DMS153 (cell line): ENCODE data around the gene RNF213.

Experiments
- DNase-seq: peaks from one replicate; lab custom pipeline; 2025; lab: John Stamatoyannopoulos, UW

RNF213 gene

DNA sequence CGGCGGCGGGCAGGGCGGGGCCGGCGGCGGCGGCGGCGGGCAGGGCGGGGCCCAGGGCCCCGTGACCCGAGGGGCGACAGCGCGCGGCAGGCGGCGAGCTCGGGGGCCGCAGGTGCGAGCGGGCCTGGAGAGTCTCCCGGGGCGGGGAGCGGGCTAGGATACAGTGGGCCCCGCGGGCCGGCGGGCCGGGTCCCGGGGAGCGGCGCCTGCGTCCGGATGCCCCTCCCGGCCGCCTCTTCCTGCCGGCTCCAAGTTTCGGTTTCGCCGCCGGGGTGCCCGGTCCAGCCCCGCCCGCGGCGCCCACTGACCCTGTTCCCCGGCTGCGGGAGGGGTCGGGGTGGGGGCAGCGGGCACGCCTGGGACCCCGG lies at the start of gene RNF213:
Gene RNF213 (plus strand): TSS at position 62 of the 368 bp plus-strand sequence. CDS start 2,830 bp downstream, outside the sequence.
- DNase-seq = no peak

DNA sequence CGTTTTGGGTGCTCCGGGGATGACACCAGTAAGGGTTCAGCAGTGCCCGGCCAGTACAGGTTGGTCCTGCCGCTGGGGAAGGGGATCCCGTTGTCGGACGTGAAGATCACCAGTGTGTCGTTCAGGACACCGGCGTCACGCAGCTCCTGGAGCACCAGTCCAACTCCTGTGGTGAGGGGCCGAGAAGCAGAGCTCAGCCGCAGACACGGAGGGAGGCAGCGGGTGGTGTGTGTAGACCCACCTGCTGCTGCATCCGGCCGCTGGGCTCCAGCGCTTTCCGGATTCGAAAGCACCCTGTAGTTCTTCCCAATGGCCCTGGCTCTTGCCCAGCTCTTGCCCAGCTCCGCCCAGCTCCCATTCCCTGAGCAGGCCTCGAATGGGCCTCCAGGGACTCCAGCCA lies 48.5 kb upstream of the RNF213 start:
- no peak for DNase-seq

DNA sequence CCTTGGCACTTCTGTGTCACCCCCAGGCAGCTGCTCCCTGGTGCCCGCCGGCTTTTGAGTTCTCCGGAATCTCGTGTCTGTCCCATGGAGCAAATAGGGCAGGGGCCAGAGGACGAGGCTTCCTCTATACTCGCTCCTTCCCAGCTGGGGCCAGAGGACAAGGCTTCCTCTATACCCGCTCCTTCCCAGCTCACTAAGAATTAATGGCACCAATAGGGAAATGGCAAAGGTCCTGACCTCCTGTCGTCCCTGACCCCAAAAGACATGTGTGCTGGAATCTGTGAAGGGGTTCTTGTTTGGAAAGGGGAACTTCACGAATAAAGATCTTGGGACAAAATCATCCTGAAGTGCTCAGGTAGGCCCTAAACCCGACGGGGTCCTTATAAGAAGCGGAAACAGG lies 48.1 kb upstream of the RNF213 start:
- no peak for DNase-seq

DNA sequence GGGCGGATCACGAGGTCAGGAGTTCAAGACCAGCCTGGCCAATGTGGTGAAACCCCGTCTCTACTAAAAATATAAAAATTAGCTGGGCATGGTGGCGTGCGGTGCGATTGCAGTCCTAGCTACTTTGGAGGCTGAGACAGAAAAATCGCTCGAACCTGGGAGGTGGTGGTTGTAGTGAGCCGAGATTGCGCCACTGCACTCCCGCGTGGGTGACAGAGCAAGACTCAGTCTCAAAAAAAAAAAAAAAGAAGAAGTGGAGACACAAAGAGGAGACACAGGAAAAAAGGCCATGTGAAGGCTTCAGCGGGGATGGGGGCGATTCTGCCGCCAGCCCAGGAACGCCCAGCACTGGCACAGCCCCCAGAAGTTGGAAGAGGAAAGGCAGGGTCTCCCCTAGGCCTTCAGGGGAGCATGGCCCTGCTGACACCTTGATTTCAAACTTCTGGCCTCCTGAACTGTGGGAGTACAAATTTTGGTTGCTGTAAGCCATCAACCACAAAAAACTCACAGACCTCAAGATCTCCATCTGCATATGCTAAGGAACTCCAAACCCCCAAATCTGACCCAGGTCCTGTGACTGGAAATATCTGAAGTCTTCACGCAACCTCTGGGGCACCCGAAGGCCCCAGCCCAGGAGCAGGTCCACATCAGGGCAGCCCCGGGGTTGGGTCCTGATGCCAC lies 47.5 kb upstream of the RNF213 start:
- no peak for DNase-seq

DNA sequence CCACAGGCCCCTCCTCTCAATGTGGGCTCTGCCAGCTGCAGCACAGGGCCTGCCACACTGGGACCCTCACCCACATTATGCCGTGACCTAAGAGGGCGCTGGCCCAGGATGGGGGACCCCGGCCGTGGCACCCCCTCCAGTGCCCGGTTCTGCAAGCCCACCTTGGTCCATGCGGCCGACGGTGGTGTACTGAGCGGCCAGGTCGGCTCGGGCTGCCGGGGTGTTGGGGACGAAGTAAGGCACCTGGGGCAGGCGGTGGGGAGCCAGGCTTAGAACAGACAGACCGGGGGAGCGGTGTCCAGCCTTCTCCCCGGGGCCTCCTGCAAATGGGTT lies 47.0 kb upstream of the RNF213 start:
- no peak for DNase-seq

DNA sequence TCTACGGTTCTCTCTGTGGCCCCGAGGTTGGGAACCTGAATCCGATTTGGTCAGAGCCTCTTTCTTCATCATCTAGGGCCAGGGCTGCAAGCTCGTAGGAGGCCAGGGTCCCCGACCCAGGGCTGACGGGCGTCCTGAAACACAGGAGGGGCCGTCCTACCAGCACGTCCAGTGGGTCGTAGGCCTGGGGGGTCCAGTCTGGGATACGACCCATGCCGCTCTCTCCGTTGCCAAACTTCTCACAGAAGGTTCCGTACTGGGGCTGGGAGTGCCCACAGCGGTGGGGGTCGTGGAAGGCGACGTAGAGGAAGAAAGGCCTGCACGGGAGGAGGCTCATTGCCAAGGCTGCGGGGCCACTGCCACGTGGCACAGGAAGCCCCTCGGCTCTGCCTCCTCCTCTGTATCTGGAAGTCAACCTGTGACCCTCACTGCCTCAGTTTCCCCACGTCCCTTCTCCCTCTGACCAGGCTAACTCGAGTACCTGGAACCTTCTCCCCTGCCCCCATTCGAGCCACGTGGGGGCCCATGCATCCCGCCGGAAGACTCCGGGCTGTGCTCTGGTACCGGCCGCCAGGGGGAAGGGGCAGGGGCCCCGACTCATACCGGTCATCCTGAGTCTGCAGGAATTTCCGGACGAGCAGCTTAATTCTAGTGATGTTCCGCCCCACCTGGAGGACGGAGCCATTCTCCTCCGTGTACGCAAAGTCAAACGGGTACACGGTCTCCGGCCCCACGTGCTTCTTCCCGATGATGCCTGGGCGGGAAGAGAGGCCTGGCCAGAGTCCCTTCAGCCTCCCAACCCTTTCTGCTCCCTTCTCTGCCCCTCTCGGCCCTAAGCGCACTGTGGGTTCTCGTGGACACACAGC lies 46.4 kb upstream of the RNF213 start:
- DNase-seq = no peak

DNA sequence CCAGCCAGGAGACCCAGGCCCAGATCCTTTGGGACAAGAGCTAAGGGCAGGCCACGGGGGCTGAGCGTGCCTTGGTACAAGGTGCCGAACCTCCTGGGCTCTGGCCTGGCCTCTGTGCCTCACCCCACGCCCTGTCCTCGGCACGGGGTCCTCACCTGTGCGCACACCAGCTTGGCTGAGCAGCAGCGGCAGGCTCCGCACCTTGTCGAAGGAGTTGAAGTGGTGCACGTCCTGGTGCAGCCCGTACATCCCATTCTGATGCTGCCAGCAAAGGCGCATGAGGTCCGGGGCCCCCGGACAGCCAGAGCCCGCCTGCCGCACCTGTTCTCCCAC lies 45.8 kb upstream of the RNF213 start:
- DNase-seq = no peak

DNA sequence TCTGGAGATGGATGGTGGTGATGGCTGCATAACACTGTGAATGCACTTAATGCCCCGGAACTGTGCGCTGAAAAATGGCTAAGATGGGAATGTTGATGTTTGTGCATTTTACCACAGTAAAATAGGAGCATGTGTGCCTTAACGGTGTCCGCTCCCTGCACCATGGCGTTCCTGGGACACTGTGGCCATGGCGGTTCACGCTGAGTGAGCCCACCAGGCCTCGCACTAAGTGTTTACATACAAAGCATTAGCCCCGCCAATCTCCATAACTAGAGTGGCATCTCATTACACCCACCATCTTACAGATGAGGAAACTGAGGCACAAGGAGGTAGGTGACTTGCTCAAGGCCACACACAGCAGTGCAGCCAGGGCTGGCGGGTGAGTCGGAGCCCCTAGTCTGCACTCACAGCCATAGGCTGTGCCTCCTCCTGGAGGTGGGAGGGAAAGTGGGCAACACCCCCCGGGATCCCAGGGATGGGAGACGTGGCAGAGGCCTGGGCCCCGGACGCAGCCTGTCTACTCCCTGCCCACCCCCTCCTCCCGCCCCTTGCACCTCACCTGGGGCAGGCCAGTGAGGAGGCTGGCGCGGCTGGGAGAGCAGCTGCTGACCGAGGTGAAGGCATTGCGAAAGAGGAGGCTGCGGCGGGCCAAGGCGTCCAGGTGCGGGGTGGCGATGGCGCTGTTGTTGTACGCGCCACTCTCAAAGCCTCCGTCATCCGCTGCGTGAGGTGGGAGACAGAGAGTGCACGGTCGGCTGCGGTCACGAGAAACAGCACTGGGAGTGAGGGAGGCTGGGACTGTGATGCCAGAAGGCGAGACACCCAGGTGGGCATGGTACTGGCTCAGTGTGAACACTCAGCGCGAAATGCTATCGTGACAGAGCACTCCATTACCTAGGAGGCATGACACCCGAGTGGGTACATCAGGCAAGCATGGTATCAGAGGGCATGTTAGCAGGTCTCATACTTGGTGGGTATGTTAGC lies 43.9 kb upstream of the RNF213 start:
- no peak for DNase-seq

DNA sequence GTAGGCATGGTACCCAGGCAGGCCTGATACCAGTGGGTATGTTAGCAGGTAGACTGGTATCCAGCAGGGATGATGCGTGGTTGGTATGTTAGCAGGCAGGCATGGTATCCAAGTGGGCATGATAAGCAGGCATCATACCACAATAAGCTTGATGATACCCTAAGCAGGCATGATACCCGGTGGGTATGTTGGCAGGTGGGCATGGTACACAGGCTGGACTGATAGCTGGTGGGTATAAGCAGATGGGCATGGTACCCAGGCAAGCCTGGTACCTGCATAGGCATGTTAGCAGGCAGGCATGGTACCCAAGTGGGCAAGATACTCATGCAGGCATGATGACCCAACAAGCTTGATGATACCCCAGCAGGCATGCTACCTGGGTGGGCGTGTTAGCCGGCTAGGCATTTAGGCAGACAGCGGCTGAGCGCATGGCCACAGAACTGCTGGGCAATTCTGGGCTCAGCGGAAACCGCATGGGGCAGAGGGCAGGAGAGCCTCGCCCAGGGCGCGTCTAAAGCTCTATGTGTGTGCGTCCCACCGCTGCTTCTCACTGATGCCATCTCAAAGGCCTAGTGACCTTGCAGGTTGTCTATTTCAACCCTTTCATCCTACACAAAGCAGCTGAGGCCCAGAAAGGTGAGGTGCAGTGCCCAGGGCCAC lies 42.8 kb upstream of the RNF213 start:
- DNase-seq = no peak

DNA sequence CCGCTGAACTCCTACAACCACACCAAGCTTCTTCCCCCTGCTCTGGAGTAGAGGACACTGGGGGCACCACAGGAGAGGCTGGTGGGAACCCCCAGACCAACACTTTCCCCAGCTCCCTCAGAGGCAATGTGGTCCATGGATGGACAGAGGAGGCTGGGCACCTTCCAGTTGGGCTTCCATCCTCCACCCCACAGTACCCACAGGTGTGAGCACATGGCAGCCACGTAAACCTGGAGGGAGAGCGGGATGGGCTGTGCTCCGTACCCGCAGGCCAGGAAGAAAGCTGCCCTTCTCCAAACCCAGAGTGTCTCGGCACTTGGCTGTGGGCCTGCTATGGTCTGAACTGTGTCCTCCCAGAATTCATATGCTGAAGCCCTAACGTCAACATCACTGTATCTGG lies 42.3 kb upstream of the RNF213 start:
- no peak for DNase-seq

DNA sequence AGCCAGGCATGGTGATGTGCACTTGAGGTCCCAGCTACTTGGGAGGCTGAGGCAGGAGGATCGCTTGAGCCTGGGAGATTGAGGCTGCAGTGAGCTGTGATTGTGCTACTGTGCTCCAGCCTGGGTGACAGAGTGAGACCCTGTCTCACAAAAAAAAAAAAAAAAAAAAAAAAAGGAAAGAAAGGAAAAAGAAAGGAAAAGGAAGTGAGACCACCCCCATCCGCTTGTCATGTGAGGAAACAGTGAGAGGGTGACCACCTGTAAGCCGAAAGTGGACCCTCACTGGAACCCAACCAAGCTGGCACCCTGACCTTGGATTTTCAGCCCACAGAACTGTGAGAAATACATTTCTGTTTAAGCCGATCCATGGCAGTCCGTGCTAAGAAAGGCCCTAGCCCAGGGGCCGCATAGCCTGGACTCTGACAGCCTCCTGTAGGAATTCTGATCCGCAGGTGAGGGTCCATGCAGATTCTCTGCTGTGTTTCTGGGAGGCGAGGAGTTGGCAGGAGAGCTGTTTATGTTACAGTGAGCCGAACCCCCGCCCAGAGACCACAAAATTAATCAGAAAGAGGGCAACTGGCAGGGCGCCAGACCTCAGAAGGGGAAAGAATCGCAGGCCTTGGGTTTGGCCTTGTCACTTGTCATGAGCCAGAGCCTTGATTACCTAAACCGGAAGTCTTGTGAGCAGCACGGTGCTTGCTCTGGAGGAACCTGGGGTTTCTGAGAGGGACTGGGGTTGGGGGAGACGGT lies 41.5 kb upstream of the RNF213 start:
- no peak for DNase-seq

DNA sequence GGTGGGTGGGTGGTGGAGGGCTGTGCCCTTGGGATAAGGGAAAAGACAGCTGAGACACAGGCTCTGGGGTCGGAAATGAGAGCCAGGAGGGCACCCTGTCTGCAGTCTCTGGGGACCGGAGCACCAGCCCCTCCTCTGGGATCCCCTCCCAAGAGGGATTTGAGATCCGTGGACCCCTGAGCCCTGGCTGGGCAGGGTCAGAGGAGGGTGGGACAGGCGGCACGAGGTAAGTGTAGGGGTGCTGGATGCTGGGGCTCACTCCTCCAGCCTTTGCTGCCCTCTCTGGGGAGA lies 40.9 kb upstream of the RNF213 start:
- DNase-seq = no peak

DNA sequence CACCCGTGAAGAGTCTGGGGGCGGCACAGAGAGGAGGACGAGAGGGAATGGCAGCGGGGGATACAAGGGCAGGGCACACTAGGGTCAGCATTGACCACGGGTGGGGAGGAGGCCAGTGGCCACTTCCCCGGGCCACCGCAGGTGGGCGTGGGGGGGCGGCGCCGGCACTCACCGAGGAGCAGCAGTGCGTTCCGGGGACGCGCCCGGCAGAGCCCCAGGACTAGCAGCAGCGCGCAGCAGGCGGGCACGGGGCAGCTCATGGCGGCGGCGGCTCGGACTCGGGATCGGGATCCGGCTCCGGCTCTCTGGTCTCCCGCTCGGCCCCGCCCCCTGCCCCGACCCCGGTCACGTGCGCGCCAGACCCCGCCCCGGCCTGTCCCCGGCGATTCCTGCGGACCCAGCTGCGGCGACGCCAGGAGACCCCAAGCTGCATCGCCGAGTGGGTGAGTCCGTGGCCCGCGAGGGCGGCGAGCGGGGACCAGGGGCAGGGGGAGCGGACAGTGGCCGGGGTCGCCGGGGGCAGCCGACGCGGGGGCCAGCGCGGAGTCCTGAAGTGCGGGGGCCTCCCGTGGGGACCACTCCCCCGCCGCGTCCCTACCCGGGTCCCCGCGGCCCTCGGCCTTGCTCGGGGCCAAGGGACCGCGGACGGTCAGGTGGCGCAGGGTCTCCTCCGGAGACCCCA lies 40.5 kb upstream of the RNF213 start, which contains the start of the genes SGSH and SLC26A11:
Gene SGSH (minus strand): TSS at position 280 of the 682 bp plus-strand sequence. CDS start 20 bp downstream, at position 260.
Gene SLC26A11 (plus strand): TSS at position 374 of the 682 bp plus-strand sequence. CDS start 1,134 bp downstream, outside the sequence.
- peak; percentile 29 for DNase-seq

DNA sequence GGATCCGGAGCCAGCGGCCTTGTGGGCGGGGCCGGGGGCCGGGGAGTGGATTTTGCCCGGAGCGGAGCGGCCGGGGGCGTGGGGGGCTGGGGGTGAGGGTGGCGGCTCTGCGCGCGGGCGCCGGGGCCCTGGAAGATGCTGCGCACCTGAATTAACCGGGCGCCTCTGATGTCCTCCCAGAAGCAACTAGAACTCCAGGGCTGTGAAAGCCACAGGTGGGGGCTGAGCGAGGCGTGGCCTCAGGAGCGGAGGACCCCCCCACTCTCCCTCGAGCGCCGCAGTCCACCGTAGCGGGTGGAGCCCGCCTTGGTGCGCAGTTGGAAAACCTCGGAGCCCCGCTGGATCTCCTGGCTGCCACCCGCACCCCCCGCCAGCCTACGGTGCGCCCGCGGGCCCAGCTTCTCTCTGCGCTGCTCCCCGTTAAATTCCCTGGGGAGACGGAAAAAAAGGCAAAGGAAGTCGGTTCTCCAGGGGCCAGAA lies 39.9 kb upstream of the RNF213 start:
- DNase-seq = no peak

DNA sequence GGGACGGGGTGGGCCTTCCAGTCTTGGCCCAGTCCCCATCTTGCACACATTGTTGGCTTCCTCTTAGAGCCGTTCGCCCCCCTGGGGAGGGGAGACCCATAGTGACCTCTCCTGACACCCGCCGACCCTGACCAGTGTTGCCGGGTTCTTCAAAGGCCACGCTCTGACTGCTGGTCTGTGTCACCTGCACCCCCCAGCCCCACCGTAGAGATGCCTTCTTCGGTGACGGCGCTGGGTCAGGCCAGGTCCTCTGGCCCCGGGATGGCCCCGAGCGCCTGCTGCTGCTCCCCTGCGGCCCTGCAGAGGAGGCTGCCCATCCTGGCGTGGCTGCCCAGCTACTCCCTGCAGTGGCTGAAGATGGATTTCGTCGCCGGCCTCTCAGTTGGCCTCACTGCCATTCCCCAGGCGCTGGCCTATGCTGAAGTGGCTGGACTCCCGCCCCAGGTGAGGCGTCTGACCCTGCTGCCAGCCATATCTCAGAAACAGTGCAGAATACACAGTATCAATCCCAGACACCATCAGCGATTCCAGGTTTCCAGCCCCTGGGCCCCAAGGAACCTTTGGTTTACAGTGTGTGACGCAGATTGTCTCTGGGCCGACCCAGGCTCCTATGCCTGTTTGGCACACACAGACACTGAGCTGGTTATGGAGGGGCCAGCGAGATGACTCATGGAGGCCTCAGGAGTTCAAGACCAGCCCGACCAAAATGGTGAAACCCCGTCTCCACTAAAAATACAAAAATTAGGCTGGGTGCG lies 39.1 kb upstream of the RNF213 start:
- DNase-seq = no peak

DNA sequence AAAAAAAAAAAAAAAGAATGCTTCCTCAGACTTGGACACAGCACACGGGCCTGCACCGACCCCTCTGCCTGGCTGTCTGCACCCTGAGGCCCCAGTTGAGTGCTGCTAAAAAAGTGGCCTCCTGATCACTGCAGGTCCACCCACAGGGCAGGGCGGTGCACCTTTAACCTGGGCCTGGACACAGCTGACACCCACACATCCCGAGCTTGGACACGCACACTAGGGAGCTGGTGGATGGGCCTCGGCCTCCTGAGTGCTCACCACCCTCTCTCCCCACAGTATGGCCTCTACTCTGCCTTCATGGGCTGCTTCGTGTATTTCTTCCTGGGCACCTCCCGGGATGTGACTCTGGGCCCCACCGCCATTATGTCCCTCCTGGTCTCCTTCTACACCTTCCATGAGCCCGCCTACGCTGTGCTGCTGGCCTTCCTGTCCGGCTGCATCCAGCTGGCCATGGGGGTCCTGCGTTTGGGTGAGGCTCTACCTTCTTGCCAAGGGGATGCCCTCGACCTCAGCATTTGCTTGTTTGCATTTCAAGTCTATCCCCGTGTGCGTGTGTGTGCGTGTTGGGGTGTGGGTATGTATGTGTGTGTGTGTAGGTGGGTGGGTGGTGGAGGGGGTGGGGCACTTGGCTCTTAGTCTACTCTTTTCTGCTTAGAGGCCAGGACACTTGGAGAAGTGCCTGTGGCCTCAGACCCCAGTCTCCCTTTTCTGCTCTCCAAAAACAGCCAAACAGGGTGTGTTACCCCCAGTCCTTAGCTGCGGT lies 38.1 kb upstream of the RNF213 start:
- no peak for DNase-seq

DNA sequence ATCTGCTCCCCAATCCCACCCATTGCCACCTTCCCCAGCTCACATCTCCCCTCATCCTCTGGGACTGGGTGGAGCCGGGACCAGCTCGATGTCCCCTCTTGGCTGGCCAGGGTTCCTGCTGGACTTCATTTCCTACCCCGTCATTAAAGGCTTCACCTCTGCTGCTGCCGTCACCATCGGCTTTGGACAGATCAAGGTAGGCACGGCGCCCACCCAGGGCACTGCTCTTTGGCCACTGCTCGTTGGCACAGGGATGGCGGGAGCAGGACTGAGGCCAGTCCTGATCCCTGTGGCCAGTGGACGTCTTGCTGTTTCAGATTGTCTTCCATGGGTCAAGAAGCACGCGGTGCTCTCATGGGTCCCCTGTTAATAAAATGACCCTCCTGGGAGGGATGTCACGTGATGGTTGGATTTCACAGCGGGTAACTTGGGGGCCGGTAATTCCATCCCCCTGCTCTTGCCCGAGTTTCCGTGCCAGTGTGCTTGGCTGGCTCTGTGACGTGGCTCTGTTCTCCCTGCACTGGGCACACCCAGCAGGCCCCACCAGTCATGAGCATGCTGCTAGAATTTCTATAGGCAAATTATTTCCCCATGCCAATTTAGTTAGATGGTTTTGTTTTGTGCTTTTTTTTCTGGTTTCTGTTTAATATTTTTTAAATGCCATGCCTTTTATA lies 37.4 kb upstream of the RNF213 start:
- no peak for DNase-seq

DNA sequence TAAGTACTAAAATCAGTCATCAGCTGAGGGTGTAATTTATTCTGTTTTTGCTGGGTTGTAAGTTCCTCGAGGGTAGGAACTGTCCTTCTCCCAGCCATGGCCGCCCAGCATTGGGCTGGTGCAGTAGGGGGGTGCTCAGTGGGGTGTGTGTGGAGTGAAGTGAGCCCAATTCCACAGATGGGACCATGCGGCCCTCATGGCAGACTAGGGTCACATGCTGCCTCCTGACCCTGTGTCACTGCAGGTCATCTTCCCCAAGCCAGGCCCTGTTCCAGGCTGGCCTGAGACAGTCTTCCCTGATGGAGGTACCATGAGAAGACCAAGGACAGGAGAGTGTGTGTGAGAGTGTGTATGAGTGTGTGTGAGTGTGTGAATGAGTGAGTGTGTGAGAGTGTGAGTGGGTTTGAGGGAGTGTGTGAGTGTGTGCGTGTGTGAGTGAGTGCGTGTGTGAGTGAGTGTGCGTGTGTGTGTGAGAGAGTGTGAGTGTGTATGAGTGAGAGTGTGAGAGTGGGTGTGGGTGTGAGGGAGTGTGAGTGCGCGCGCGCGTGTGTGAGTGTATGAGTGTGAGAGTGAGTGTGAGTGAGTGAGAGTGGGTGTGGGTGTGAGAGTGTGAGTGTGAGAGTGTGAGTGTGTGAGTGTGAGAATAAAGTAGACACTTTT lies 36.7 kb upstream of the RNF213 start:
- DNase-seq = no peak
